GM19351 (cell line): Measurements from ENCODE around the gene PRR5L.

Experiments used
- ATAC-seq: cut with Tn5 transposase; IDR thresholded peaks from one replicate; pipeline ENCODE4 v1.9.1; 2021; ENCODE audit warnings: mild to moderate bottlenecking, moderate library complexity; ENCODE audit not compliant: unreplicated experiment

The PRR5L gene

GRCh38 chr11:36354221-36355003 is 58.3 kb downstream of the PRR5L start:
- peak; percentile 86 for ATAC-seq

DNA sequence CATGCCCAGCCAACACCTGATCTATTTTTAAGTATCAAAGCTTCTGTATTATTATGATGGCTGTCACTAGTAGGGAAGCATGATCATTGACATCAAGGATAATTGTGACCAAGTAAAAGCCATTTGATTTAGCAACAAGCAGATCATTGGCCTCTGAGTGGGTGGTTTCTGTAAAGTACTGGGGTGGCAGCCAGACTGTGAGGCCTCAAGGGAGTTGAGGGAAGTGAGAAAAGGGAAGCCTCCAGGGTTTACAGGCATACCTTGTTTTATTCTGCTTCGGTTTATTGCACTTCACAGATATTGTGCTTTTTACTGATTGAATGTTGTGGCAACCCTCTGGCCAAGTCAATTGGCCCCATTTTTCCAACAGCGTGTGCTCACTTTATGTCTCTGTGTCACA is 60.1 kb downstream of the PRR5L start:
- peak; percentile 60 for ATAC-seq

GRCh38 chr11:36357831-36358230 is 61.7 kb downstream of the PRR5L start:
- no peak for ATAC-seq

GRCh38 chr11:36358436-36358835 is 62.3 kb downstream of the PRR5L start:
- no peak for ATAC-seq

DNA sequence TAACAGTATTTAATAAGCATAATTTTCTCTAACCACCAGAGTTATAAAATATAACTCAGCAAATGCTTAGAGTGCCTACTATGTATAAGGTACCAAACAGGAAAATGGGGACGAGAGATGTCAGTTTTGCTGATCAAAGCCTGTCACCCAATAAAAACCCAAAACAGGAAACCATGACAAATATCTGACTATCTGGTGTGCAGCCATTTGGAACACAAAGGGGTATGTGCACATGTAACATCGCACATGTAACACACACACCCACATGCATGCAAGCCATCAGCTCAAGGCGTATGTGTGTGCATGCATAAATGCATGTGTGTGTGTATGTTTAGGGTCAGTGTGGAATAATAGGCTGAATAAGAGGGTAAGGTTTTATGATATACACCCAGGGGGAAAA is 64.2 kb downstream of the PRR5L start:
- no peak for ATAC-seq

DNA sequence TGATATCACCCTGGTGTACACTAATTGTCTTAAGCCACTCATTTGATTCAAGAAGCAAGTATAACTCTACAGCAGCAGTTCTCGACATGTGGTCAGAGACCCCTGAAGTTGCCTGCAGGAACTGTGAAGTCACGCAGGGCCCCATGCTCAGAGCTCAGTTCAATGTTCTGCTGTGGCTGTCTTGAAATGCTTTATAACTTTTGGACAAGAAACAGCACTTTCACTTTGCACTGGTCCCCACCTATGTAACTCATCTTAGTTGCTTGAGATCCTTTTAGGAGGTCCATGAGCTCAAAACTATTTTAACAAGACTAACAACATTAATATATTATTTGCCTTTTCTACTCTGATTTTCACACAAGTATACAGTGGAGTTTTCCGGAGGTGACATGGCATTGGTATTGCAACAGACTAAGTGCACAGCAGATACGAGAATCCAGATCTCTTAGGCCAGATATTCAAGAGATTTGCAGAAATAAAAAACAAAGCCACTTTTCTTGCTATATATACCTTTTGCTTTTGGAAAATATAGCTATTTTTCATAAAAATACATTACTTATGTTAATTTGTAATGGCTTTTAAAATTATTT is 64.8 kb downstream of the PRR5L start:
- ATAC-seq, result no peak

DNA sequence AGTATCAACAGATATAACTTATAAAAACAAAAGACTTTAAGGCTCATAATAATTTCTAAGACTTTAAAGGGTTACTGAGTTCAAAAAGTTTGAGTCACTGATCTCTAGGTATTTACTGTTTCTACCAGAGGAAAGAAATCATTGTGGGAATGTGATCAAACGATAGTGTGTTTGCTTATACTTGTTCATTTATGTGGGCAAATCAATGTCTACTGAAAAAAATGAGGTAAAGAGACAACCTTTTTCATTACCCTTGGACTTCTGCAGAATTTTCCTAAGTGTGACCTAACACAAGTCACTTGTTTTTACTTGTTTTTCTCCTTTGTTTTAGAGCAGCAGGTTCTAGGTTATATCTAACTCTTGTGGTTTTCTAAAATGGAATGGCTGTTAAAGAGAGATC is 65.4 kb downstream of the PRR5L start:
- ATAC-seq, result no peak

GRCh38 chr11:36361901-36362391 is 65.9 kb downstream of the PRR5L start:
- no peak for ATAC-seq

DNA sequence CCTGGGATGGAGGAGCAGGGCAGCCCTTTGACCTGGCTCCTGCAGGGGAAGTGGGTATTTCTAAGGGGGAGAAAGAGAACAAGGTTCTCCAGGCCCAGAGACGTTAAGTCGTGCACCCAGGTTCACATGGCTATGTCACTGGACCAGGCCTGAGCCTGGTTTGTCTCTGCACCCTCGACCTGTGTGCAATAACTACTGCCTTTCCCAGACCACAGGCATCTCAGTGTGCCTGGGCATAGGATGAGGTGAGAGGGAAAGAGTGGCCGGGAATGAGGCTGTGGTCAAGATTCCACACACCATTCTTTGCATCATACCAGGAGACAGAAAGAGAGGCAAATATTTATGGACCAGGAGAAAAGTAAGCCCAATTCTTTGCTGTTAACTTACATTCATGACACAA is 66.8 kb downstream of the PRR5L start:
- ATAC-seq, result no peak

DNA sequence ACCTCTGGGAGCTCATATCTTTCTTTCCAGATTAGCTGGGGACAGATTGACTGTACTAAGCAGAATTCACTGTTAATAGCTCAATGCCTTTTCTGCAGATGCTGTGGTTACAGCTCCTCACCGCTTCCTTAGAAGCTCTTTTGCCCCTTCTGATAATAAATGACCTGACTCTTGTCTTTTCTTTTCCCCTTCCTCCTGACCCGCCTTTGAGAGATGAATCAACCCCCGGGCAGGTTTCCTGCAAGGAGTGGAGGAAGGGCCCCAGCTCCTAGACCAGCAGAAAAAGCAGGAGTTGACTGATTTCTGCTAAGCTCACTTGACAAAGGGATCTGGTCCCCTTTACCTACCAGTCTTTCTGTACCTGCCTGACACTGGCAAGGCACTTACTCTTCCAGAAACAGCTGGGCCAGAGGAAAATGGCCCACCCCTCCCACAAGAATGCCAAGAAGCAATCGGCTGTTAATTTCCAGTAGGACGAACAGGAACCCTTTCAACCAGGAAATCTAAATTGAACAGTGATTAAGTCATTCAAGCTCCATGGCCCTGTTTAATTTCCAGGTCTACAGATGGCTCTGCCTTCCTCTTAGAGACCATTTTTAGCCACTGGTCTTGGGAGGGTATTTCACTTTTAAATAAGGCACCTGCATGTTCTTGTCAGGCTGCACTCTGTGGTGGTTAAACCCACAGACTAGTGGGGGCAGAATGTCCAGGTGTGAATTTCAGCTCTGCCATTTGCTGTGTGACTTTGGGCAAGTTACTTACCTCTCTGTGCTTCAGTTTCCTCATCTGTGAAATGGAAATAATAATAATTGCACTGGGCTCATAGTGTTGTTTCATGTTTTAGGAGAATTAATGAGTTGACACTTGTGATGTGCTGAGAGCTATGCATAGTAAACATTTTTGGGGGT is 67.5 kb downstream of the PRR5L start:
- no peak for ATAC-seq

DNA sequence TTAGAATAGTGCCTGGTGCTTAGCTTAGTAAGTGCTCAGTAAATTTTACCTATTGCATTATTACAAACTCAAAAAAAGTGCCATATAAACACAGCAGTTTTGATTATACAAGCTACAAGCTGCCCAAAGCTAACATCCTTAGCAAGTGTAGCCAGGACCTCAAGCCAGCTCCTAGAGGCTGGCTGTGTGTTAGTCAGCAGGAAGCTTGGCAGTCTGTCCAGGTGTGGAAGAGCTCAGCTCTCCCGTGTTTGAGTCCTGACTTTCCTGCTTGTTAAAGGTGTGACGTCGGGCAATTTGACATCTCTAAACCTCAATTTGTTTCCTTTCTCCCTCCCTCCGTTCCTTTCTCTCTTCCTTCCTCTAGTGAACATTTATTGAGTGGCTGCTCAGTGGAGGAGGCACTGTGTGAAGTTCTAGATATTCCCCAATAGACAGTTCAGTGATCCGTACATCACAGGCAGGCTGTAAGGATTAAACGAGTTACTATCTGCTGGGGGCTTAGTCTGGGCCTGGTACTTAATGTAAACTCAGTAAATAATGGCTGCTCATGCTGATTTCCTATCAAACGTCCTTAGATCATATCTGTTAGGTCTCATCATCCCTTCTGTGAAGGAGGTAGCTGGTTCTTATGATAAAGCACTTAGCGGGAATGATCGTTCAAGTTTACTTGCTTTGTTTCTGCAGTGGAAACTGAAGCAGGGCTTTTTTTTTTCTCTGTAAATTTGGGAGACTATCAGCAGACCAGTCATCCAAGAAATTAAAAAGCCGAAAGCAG is 68.7 kb downstream of the PRR5L start:
- ATAC-seq, result no peak

- ATAC-seq, result no peak
Measured at GRCh38 chr11:36365907-36366306, 69.8 kb downstream of the PRR5L start.

- ATAC-seq, result no peak
Measured at GRCh38 chr11:36367806-36368680, 72.0 kb downstream of the PRR5L start.

- ATAC-seq, result no peak
Measured at GRCh38 chr11:36371181-36371580, 75.1 kb downstream of the PRR5L start.

GRCh38 chr11:36371590-36371989 is 75.5 kb downstream of the PRR5L start:
- ATAC-seq, result no peak

- ATAC-seq, result no peak
Measured at GRCh38 chr11:36372101-36372771, 76.1 kb downstream of the PRR5L start.

- ATAC-seq, result no peak
Measured at GRCh38 chr11:36373016-36374010, 77.2 kb downstream of the PRR5L start.

DNA sequence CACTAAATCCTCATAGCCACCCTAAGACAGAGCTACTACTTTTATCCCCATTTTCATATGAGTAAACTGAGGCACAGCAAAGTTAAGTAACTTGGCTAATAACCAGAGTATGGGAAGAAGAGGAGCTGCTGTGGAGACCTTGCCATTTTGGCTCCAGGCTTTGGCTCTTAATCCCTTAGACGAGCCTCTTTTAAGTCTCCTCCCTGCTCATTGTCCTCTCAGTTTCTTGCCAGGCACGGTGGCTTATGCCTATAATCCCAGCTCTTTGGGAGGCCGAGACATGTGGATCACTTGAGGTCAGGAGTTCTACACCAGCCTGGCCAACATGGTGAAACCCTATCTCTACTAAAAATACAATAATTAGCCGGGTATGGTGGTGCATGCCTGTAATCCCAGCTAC is 78.6 kb downstream of the PRR5L start:
- ATAC-seq, result no peak
